Iris pigment epithelial cell (primary cell): Measurements from ENCODE around the gene TBC1D1.
"Not testable (repeated sequence)": the region's sequence is repeated elsewhere in the genome, so short reads cannot be mapped to it uniquely, and the experiment has no call there.

Experiments
- DNase-seq: peaks from one replicate; pipeline ENCODE4 v3.0.0-alpha.2; 2011; ENCODE audit warnings: low read depth

TBC1D1 gene

DNA sequence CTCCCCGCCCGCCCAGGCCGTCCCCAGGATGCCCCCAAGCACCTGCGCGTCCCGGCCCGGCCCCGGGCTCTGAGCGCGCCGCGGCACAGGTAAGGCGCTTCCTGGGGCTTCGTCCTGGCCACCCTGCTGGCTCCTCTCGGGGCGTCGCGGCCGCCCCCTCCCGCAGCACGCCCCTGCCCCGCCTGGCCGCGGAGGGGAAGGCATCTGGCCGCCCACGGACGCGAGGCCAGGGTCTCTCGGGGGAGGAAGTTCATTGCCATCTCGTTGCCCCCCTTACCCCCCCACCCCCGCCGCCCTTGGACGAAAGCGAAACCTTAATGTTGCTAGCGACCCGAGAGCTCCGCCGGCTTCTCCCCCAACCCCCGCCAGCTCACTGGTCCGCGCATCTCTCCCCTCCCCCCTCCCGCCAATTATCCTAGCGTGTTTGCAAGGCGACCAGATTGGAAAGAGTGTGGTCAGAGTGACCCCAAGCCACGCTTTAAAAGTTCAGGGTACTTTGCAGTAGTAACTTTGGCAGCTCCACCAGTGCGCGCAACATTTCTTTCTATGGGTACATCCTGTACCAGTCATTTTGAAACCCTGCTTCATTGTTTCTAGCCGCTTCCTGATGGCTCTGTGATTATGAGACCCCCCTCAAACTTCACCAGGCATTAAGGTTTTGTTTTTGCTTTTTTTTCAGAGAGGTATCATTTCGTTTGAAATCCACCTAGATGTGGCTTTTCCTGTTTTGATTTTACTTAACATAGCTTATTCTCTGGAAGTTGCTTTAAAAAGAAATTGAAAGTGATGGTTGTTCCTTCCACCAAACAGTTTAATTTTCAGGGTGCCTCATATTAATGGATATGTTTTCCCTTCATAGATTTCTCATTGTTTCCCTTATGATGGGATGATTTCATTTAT, 626 bp downstream of the TBC1D1 start:
- DNase-seq = no peak

DNA sequence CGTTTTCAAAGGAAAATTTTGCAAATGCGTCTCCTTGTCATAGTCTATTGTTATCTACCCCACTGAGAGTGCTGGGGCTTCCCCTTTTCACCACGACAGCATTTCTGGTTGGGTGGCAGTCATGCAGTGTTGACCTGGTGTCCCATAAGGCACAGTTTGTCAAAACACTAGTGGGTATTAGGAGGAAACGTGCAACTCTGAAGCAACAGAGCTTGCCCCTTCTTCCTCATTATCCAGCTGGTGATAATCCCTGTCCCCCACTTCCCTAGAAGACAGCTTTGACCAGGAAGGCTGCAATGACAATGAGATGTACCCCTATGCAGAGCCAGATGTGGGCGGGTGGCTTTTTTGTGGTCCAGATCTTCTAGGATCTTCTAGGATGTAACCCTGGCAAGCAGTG, 1.8 kb downstream of the TBC1D1 start:
- DNase-seq = no peak

DNA sequence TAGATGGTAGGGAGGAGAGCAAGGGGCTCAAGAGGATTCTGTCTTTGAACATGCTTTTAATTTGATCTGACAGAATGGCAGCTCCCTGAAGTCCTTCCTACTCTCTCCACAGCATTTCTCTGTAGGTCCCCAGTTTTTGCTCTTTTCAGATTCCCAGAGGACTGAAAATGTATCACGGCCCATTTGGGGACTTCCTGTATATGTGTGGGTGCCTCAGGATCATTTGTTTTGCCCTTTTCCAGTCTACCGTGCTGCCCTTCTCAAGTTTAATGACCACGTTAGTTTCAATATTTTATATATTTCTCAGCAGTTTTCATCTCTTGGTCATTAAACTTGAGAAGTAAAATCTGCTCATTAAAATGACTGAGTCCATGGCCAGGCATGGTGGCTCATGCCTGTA, 2.3 kb downstream of the TBC1D1 start:
- no peak for DNase-seq

DNA sequence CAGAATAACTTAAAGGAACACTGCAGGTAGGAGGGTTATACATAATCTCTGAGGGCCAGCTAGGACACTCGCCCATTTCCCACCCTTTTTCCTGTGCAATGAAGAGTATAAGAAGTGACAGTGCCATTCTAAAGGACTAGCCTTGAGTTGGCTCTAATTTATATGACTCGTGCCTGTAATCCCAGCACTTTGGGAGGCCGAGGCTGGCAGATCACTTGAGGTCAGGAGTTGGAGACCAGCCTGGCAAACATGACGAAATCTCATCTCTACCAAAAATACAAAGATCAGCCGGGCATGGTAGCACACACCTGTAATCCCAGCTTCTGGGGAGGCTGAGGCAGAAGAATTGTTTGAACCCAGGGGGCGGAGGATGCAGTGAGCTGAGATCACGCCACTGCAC, 4.4 kb downstream of the TBC1D1 start:
- no peak for DNase-seq

- no peak for DNase-seq
These were observed 5.4 kb downstream of the TBC1D1 start for GRCh38 chr4:37896206-37896860.

DNA sequence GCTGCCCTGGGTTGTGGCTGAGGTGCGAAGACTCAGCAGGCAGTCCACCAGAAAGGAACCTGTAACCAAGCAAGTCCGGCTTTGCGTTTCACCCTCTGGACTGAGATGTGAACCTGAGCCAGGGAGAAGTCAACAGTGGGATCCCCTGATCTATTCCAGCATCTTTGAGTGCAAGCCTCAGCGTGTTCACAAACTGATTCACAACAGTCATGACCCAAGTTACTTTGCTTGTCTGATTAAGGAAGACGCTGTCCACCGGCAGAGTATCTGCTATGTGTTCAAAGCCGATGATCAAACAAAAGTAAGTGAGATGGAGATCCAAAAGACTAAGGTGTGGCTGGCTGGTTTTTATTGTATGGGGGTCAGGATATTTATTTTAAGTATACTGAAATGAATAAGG, 11.3 kb downstream of the TBC1D1 start:
- DNase-seq = no peak

DNA sequence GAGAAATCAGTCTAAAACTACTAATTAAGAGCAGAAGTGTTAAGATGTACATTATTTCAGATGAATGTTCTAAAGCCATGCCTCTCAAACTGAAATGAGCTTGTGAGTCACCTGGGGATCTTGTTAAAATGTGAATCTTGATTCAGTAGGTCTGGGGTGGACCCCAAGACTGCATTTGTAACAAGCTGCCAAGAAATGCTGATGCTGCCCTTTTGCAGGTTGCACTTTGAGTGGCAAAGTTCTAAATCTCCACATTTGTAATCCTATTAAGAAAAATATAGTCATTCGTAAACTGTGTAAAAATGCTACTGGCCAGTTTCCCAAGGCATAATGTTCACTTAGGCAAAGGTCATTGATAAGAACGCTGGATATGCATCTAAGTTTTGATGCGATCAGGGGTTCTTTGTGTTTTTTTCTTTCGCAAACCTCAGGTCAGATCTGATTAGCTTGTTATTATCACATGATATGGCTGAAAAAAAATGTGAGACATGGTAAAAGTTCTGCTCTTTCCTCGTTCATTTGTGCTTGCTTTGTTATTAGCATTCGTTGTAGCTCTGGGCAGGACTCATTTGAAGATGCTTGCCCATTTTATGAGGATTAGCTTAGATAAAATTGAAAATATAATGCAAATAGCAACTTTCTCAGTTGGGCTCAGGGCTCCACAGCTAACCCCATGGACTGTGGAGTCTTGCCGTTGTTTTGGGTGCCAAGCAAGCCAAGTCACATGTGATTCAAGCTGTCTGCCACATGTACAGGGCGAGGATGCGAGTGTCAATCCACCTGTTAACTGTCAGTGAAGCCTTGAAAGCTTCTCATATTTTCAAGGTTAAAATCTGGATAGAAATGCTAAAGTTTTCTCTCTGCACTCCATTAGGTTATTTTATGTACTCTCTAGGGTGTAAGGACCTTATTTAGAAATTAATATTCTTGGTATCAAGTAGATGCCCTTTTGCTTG, 12.1 kb downstream of the TBC1D1 start:
- DNase-seq = no peak

- no peak for DNase-seq
These were observed 13.0 kb downstream of the TBC1D1 start for GRCh38 chr4:37903901-37904300.

DNA sequence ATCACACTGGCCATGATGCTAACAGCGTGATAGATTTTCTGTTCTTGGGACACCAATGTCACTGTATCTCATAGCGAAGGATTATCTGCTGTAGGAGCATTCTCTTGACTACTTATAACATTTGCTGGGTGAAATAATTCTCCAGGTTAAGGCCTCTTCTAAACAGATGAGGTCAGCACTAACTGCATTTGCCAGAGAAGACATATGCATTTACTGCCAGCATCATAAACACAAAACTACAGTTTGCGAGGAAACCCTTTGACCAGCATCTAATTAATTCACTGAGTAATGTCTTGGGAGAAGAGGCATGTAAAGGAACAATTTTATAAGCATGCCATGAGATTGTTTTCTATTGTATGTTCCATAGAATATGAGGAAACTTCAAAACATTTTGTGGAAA, 13.9 kb downstream of the TBC1D1 start:
- no peak for DNase-seq

DNA sequence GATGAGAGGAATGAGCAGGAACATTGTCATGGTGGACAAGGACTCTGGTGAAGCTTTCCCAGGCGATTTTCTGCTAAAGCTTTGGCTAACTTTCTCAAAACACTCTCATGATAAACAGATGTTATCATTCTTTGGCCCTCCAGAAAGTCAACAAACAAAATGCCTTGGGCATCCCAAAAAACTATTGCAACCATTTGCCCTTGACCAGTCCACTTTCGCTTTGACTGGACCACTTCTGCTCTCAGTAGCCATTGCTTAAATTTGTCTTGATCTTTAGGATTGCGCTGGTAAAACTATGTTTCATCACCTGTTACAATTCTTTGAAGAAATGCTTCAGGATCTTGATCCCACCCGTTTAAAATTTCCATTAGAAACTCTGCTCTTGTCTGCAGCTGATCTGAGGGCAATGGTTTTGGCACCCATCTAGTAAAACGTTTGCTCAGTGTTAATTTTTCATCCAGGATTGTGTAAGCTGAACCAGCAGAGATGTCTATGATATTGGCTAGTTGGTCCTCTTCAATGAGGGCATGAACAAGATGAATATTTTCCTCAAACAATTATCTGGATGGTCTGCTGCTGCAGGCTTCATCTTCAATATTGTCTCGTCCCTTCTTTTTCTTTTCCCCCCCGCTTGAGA, 14.8 kb downstream of the TBC1D1 start:
- DNase-seq = no peak

GRCh38 chr4:37908488-37909331, 17.8 kb downstream of the TBC1D1 start:
- peak; percentile 71 for DNase-seq

GRCh38 chr4:37909332-37910090, 18.6 kb downstream of the TBC1D1 start:
- no peak for DNase-seq

- DNase-seq = no peak
These were observed 19.2 kb downstream of the TBC1D1 start for GRCh38 chr4:37910091-37910486.

- DNase-seq = no peak
These were observed 23.7 kb downstream of the TBC1D1 start for GRCh38 chr4:37914539-37914938.

- no peak for DNase-seq
These were observed 26.5 kb downstream of the TBC1D1 start for GRCh38 chr4:37917388-37917787.

DNA sequence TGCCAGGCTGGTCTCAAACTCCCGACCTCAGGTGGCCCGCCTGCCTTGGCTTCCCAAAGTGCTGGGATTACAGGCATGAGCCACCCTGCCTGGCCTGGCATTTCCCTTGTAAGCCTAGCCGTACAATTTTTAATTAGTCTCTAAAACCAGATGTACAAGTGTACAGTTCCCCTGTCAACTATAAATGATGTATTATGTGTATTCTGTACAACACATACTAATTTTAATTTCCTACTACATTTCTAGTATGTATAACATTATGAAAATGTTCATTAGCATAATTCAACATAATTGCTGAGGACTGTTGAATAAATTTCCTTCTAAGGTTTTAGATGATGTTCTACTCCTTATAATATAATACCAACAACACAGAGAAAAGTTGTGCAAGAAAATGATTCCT, 27.8 kb downstream of the TBC1D1 start:
- no peak for DNase-seq

GRCh38 chr4:37922328-37922727, 31.4 kb downstream of the TBC1D1 start:
- DNase-seq = peak; percentile 77

DNA sequence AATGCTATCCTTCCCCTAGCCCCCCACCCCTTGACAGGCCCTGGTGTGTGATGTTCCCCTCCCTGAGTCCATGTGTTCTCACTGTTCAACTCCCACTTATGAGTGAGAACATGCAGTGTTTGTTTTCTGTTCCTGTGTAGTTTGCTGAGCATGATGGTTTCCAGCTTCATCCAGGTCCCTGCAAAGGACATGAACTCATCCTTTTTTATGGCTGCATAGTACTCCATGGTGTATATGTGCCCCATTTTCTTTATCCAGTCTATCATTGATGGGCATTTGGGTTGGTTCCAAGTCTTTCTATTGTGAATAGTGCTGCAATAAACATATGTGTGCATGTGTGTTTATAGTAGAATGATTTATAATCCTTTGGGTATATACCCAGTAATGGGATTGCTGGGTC, 32.2 kb downstream of the TBC1D1 start:
- not testable (repeated sequence) for DNase-seq

- no peak for DNase-seq
These were observed 34.1 kb downstream of the TBC1D1 start for GRCh38 chr4:37924946-37925345.

DNA sequence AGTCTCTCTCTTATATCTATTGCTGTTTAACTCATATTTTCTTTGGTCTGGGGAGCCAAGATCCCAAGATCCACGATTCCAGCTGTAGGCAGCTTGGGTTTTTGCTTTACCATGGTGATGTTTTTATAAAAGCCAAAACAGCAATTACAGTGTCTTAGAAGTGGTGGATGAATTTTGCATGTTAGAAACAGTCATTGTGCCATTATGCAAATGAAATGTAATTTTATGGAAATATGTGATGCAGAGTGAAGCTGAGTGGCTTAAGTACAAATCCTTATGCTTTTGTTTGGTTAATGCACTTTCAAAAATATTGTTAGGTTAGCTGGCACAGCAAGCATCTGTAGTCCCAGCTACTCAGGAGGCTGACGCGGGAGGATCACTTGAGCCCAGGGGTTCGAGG, 36.5 kb downstream of the TBC1D1 start:
- DNase-seq = no peak
